HUDEP-2 (cell line): ENCODE data around the gene ENDOV.
"Not testable (repeated sequence)": the region's sequence is repeated elsewhere in the genome, so short reads cannot be mapped to it uniquely, and the experiment has no call there.

ENCODE experiments used
- DNase-seq, 76 experiments: peaks; one replicate each; lab custom pipeline; 2025; ENCODE audit not compliant: unreplicated experiment in 76 of 76; lab: John Stamatoyannopoulos, UW

The ENDOV gene

DNA sequence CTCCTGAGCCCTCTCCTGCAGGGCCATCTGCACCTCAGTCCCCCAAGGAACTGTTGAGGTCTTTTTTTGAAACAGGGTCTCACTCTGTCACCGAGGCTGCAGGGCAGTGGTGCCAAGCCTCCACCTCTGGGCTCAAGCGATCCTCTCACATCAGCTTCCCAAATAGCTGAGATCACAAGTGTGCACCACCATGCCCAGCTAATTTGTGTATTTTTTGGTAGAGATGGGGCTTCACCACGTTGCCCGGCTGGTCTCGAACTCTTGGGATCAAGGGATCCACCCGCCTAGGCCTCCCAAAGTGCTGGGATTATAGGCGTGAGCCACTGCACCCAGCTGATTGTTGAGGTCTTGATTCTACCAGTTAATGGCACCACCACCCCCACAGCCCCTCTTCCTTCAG is 27.9 kb upstream of the ENDOV start:
- no peak for DNase-seq

DNA sequence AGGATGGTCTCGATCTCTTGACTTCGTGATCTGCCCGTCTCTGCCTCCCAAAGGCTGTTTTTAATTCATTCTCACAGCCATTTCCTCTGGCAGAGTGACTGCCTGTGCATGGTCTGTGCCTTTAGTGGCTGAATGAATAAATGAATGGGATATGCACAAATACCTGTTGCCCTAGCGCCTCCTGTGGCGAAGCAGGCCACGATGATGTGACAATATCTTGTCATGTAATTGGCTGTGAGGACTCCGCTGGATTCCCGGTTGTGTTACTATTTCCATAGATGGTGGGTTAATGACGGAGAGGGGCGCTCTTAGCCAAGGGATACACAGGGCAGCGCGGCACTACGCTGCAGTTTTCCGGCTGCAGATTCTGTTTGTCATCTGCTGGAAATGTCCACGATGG is 26.8 kb upstream of the ENDOV start:
- DNase-seq, result no peak

DNA sequence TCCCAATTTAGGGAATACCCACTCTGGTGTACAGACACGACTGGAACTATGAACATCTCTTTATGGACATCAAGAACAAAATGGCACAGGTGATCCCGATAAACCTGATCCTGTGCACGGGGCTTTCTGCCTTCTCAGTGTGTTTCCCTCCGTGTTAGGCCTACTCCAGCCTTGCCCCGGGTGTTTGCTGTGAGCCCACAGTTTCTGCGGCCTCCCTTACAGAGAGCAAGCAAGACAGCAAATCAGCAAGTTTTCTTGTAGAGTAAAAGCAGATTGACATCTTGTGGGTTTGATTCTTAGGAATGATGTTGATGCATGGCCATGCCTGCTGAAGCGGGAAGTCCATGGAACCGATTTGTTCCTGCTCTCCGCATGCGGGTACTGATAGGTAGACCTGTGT is 26.4 kb upstream of the ENDOV start:
- DNase-seq, result no peak

DNA sequence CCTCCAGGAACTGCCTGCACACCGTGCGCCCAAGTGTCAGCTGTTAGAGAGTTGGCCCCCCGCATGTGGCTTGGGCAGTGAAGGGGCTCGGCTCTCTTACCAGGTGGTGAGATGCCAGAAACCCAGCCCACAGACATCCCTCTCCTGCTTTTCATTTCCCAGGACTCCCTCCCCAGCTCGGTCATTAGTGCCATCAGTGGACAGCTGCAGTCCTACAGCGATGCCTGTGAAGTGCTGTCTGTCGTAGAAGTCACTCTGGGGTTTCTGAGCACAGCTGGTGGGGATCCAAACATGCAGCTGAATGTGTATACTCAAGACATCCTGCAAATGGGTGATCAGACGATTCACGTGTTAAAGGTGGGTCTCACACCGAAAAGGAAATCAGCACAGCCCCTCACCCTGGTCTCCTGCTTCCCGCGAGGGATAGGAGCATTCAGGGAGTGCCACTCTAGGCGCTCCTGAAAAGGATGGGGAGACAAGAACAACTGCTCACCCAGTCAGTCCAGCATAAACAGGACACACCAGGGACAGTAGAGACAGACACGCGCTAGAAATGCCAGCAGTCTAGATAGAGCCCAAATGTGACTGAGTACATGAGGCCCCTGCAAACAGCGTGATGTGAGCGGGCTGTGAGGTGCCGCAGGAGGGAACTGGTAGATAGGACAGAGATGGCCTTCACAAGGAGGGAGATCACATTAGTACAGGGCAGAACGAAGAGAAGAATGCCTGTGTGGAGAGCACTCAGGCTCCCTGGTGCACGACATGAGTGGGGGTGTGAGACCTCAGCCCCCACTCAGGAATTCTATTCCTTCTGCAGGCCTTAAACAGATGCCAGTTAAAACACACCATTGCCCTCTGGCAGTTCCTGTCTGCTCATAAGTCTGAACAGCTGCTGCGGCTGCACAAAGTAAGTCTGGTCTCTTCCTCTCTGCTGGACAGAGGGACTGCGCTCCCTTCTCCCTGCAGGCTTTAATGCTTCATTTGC is 25.7 kb upstream of the ENDOV start:
- no peak for DNase-seq

DNA sequence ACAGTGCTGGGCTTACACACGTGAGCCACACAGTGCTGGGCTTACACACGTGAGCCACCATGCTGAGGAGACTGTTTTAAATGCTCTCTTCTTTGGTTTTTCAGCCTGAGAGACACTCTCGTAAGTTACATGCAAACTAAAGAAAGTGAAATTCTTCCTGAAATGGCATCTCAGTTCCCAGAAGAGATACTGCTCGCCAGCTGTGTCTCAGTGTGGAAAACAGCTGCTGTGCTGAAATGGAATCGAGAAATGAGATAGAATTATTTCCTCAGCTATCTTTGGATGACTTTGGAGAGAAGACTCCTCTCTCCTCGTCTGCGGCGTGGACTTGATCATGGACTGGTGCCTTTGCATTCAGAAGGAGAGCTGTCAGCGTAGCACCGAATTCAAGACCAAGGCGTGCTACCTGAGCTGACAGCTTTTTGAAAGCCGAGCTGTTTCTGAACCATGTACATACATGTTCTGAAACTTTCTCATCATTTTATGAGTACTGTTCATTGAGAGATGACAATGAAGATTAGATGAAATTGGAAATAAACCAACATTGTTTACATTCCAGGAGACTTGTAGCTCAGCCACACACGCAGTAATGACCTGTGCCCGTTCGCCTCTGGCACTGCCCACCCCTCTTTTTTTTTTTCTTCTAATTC is 21.6 kb upstream of the ENDOV start:
- no peak for DNase-seq

DNA sequence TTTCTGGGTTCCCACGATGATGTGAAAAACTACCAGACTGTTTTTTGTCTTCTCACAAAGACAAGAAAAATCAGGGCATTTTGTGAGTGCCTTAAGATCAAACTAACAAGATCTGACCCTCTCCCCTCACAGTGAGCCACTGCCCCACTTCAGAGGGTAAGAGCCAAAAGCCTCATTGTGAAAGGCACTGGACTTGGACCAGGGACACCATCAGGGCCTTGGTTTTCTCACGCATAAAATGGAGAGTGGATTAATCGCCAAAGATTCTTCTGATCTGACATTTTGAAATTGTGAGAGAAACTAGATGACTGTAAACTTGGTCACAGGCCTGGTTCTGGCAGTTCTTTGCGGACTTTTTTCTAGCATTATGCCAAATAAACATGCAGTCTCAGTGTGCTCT is 21.0 kb upstream of the ENDOV start:
- DNase-seq, result no peak

DNA sequence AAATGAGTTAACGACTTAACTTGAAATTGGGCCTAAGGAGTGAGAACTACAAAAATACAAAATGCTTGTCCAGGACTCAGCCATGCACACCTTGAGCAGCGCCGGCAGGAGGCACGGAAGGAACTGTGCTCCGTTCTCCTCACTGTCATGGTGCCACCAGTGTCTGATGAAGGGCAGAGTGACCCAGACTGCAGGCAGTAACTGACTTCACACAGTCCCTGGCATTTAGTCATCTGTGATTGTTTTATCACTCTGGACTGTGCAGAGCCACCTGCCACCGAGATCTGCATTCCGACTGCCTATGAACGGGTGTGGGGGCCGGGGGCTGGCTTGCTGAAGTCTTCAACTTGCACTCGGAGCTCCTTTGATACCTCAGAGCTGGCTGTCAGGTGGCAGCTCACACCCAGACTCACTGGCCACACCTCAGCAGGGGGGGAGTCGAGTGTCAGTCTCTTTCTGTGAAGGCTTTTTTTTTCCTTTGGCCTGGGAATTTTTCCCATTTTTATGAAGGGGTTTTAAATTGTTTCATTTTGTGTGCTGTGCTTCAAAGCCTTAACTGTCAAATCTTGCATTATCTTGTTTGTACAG is 20.2 kb upstream of the ENDOV start:
- DNase-seq, result no peak

DNA sequence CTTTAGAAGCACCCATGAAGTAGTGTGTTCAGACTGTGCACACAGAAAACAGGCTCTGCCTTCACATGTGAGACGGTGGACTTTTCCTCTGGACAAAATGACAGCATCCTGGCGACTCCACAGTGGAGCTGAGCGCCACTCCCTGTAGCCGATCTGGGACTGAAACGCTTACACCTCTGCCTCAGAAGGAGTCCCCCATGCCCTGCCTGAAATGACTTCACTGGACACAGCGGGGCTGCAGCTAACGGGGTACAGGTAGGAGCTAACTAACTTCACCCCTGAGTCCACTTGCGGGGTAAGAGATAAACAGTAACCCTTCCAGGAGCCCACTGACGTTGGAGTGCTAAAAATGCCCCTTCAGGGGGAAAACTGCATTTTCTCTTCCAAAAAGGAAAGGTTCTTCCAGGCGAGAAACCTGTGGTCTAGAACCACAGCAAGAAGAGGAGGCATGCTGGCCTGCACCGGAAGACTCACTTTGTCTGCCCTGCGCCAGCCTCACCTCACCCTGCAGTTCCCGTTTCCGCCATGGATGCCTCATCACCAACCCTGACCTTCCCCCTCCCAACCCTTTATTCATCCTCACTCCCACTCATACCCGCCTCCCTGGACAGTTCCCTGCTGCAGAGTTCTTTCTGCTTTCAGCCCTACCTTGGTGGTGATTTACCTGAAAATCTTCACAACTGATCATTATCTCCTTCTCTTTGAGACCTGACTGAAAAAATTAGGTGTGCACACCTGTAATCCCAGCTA is 19.4 kb upstream of the ENDOV start:
- no peak for DNase-seq

DNA sequence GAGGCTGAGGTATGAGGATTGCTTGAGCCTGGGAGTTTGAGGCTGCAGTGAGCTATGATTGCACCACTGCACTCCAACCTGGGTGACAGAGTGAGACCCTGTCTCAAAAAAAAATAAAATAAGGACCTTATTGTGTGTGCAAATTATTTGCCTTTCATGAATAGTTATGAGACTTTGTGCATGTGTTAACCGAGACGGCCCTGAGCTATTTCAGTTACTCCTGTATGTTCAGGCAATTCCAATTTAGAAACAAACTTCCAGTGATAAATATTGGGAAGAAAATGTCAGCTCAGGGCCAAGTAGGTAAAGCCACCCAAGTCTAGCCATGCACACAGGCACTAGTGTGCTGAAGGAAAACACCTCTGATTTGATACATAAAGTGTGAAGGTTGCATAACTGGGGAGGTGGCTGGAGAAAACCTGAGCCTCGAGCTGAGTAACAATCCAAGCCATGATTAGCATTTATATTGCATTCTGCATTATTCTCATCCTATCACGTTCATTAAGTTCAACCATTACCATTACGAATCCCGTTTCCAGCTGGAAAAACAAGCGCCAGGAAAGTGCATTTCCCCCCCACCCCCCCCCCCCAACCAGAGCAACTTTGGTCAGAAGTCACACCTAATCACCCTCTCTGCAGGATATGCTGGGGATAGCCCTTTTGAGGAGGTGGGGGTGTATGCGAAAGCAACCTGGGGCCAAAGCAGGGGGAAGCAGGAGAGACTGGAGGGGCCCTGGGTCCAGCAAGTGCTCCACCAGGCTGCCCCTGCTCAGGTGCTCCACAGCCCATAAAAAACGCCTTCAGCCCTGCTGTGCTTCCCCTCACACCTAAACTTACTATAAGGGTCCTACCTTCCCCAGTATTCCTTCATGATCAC is 18.6 kb upstream of the ENDOV start:
- no peak for DNase-seq

DNA sequence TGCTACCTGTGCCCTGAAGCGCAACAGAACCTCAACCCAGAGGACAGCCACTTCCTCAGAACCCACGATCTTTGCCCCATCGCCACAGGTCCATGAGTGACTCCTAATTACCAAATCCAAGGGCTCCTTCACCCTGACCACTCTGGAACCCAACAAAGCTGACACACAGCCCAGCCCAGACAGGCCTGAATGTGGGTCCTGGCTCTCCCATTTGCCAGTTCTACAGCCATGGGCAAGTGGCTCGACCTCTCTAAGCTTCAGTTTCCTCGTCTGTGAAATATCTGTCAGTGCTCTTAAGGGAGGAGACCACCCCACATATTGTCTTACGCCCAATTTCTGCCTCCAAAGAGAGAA is 18.0 kb upstream of the ENDOV start:
- DNase-seq, result no peak

DNA sequence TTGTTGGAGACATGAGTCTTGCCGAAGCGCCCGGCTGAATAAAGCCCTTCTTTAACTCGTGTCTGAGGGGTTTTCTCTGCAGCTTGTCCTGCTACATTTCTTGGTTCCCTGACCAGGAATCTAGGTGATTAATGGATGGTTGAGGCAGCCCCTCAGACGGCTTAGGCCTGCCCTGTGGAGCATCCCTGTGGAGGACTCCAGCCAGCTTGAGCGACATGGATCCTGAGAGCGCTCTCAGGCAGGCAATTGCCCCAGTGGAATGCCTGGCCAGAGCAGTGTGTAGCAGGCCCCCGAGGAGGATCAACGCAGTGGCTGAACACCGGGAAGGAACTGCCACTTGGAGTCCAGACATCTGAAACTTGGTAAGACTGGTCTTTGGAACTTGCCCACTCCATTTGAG is 17.3 kb upstream of the ENDOV start:
- no peak for DNase-seq

DNA sequence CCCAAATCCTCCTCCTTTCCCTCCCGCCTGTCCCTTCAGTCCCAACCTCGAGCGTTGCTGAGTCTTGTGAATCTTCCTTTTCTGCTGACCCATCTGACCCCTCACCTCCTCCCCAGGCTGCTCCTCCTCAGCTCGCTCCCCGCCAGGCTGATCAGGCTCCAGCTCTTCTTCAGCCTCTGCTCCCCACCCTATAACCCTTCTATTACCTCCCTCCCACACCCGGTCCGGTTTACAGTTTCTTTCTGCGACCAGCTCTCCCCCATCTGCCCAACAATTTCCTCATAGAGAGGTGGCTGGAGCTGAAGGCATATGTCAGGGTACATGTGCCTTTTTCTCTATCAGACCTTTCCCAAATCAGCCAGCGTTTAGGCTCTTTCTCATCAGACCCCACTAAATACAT is 13.9 kb upstream of the ENDOV start:
- DNase-seq, result not testable (repeated sequence)

DNA sequence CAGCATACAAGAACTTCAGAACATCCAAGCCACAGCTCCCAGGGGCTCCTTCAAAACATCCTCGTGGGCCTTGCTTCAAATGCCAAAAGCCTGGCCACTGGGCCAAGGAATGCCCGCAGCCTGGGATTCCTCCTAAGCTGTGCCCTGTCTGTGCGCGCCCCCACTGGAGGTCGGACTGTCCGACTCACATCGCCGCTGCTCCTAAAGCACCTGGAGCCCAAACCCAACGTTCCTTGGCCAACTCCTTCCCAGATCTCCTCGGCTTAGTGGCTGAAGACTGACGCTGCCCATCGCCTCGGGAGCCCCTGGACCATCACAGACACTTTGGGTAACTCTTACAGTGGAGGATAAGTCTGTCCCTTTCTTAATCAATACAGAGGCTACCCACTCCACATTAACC is 12.9 kb upstream of the ENDOV start:
- DNase-seq, result not testable (repeated sequence)

DNA sequence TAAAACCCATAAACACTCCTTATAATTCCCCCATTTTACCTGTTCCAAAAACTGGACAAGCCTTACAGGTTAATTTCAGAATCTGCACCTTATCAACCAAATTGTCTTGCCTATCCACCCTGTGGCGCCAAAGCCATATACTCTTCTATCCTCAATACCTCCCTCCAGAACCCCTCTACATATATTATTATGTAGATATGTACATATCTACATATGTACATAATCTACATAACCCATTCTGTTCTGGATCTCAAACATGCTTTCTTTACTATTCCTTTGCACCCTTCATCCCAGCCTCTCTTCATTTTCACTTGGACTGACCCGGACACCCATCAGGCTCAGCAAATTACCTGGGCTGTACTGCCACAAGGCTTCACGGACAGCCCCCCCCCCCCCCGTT is 12.0 kb upstream of the ENDOV start:
- no peak for DNase-seq

DNA sequence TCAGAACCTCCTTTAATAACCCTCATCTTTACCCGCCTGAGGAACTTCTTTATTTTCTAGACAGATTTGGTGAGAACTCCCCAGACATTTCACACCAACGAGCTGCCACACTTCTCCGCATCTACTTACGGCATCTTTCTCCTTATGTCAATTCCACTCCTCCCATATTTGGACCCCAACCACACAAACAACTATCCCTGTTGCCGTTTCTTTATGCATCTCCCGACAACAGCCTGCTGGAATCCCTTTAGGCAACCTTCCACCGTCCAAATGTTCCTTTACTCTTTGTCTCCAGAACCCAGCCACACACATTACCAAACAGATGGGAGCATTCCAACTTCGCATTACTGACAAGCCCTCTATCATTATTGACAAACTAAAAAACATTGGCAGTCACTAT is 8.8 kb upstream of the ENDOV start:
- no peak for DNase-seq

DNA sequence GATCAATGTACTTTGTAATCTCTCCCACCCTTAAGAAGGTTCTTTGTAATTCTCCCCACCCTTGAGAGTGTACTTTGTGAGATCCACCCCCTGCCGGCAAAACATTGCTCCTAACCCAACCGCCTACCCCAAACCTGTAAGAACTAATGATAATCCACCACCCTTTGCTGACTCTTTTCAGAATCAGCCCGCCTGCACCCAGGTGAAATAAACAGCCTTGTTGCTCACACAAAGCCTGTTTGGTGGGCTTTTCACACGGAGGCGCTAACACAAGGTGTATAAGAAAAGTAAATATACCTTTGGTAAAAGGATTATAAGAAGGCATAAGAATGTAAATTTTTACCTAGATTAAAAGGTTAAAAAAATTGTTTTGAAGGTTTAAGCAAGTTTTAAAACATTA is 7.0 kb upstream of the ENDOV start:
- DNase-seq, result not testable (repeated sequence)

DNA sequence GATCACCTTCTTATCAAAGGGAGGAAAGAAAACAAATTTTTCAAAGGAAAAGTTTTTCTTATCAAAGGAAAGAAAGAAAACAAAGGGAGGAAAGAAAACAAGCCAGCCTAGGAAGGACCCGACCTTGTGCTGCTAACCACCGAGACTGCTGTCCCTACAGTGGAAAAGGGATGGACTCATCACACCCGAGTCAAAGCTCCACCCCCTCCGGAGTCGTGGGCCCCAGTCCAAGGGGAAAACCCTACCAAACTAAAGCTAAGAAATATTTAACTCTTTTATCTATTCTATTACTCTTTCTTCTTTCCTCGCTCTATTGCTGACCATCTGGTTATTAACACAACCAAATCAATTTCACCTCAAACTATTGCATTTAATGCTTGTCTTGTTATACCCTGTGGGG is 6.1 kb upstream of the ENDOV start:
- no peak for DNase-seq

DNA sequence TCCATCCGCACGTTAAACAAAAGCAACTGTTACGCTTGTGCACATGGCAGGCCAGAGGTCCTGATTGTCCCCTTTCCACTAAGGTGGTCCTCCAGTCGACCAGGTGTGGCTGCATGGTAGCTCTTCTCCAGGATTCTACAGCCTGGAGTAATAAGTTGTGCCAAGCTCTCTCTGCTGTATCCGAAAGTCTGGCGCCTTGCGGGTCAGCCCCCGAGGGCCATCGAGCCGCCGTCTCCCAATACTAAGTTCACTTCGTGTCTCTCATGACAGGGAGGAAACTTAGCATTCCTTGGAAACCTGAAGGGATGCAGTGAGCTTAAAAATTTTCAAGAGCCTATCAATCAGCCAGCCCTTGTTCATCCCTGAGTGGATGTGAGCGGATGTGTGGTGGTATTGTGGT is 5.3 kb upstream of the ENDOV start:
- DNase-seq, result no peak

DNA sequence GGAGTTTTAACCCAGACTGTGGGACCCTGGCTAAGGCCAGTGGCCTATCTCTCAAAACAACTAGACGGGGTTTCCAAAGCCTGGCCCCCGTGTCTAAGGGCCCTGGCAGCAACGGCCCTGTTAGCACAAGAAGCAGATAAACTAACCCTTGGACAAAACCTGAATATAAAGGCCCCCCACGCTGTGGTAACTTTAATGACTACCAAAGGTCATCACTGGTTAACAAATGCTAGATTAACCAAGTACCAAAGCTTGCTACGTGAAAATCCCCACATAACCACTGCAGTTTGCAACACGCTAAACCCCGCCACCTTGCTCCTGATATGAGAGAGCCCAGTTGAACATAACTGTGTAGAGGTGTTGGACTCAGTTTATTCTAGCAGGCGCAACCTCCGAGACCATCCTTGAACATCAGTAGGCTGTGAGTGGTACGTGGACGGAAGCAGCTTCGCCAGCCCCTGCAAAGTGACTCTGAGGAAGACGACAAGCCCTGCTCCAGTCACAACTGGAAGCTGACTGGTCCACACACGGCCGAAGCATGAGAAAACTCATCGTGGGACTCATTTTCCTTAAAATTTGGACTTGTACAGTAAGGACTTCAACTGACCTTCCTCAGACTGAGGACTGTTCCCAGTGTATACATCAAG is 4.4 kb upstream of the ENDOV start:
- DNase-seq, result not testable (repeated sequence)
